ENCODE data around the gene TGFA. TPM values are rescaled to one million over a fixed set of nuclear protein-coding genes. Genes with fewer than 3 reads are reported as not detected.

Gene TGFA
- total and polyA plus RNA-seq, 2 experiments from 2014 or later = 1.4 to 6.5 TPM

- Histone ChIP-seq H3K79me2 (replicated peaks; ENCODE audit: insufficient read depth) (no peaks in the 10 kb centered on the region), H3K4me2 (no peak overlapping the region), H3K27ac (ENCODE audit: low read depth) (no peak overlapping the region), H3F3A (replicated peaks; ENCODE audit: low read depth) (no peaks in the 10 kb centered on the region), H3K36me3 (ENCODE audit: insufficient read depth) (no peaks in the 10 kb centered on the region), H3K4me3 (no peak overlapping the region), H3K9me2 (ENCODE audit: insufficient read depth) (no peaks in the 10 kb centered on the region), H4K20me1 (replicated peaks; ENCODE audit: insufficient read depth) (no peaks in the 10 kb centered on the region; the same call in 1 of the 2 replicates), H3K27me3 (ENCODE audit: insufficient read depth) (no peaks in the 10 kb centered on the region), H3K4me1 (ENCODE audit: insufficient read depth) (peaks cover 9% of the 10 kb centered on the region), H2AFZ (no peak overlapping the region)
- Mint-ChIP-seq H3K4me1 (peaks cover 20% of the 10 kb centered on the region), H3K36me3 (ENCODE audit: low read depth) (no peaks in the 10 kb centered on the region), H3K4me3 (no peak overlapping the region), H3K27me3 (ENCODE audit: insufficient read depth, low read depth, poor library complexity) (peaks cover 9% of the 10 kb centered on the region), H3K27ac (no peak overlapping the region), H3K9me3 (no peaks in the 10 kb centered on the region)
- DNase-seq (ENCODE audit: low spot score) = no peak
- ATAC-seq = no peak
- TF ChIP-seq ZNF114 (CRISPR knock-in tag; IDR thresholded peaks at IDR 0.05) (no peak), POLR2AphosphoS5 (IDR thresholded peaks at IDR 0.05; ENCODE audit: low read depth) (no peak), EZH2 (IDR thresholded peaks at IDR 0.05; ENCODE audit: low read depth, unreplicated experiment) (no peak), ETS1 (IDR thresholded peaks at IDR 0.05) (no peak), STAT1 (IDR thresholded peaks at IDR 0.05; ENCODE audit: unreplicated experiment) (no peak), ZNF331 (CRISPR knock-in tag; IDR thresholded peaks at IDR 0.05; ENCODE audit: low read depth) (no peak), CTCF (conservative IDR thresholded peaks at IDR 0.05; ENCODE audit: low read depth in 2 of 2) (no peak), NANOG (IDR thresholded peaks at IDR 0.05; ENCODE audit: borderline replicate concordance) (no peak), JUNB (IDR thresholded peaks at IDR 0.05; ENCODE audit: unreplicated experiment) (no peak), REST (IDR thresholded peaks at IDR 0.05; ENCODE audit: unreplicated experiment) (no peak), CREB1 (CRISPR knock-in tag; IDR thresholded peaks at IDR 0.05; ENCODE audit: low read depth) (no peak), EZH2phosphoT487 (IDR thresholded peaks at IDR 0.05; ENCODE audit: unreplicated experiment) (no peak)
- TF ChIP-seq, protein P1, sequence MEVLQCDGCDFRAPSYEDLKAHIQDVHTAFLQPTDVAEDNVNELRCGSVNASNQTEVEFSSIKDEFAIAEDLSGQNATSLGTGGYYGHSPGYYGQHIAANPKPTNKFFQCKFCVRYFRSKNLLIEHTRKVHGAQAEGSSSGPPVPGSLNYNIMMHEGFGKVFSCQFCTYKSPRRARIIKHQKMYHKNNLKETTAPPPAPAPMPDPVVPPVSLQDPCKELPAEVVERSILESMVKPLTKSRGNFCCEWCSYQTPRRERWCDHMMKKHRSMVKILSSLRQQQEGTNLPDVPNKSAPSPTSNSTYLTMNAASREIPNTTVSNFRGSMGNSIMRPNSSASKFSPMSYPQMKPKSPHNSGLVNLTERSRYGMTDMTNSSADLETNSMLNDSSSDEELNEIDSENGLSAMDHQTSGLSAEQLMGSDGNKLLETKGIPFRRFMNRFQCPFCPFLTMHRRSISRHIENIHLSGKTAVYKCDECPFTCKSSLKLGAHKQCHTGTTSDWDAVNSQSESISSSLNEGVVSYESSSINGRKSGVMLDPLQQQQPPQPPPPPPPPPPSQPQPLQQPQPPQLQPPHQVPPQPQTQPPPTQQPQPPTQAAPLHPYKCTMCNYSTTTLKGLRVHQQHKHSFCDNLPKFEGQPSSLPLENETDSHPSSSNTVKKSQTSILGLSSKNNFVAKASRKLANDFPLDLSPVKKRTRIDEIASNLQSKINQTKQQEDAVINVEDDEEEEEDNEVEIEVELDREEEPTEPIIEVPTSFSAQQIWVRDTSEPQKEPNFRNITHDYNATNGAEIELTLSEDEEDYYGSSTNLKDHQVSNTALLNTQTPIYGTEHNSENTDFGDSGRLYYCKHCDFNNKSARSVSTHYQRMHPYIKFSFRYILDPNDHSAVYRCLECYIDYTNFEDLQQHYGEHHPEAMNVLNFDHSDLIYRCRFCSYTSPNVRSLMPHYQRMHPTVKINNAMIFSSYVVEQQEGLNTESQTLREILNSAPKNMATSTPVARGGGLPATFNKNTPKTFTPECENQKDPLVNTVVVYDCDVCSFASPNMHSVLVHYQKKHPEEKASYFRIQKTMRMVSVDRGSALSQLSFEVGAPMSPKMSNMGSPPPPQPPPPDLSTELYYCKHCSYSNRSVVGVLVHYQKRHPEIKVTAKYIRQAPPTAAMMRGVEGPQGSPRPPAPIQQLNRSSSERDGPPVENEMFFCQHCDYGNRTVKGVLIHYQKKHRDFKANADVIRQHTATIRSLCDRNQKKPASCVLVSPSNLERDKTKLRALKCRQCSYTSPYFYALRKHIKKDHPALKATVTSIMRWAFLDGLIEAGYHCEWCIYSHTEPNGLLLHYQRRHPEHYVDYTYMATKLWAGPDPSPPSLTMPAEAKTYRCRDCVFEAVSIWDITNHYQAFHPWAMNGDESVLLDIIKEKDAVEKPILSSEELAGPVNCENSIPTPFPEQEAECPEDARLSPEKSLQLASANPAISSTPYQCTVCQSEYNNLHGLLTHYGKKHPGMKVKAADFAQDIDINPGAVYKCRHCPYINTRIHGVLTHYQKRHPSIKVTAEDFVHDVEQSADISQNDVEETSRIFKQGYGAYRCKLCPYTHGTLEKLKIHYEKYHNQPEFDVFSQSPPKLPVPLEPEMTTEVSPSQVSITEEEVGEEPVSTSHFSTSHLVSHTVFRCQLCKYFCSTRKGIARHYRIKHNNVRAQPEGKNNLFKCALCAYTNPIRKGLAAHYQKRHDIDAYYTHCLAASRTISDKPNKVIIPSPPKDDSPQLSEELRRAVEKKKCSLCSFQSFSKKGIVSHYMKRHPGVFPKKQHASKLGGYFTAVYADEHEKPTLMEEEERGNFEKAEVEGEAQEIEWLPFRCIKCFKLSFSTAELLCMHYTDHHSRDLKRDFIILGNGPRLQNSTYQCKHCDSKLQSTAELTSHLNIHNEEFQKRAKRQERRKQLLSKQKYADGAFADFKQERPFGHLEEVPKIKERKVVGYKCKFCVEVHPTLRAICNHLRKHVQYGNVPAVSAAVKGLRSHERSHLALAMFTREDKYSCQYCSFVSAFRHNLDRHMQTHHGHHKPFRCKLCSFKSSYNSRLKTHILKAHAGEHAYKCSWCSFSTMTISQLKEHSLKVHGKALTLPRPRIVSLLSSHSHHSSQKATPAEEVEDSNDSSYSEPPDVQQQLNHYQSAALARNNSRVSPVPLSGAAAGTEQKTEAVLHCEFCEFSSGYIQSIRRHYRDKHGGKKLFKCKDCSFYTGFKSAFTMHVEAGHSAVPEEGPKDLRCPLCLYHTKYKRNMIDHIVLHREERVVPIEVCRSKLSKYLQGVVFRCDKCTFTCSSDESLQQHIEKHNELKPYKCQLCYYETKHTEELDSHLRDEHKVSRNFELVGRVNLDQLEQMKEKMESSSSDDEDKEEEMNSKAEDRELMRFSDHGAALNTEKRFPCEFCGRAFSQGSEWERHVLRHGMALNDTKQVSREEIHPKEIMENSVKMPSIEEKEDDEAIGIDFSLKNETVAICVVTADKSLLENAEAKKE (CRISPR knock-in tag; IDR thresholded peaks at IDR 0.05) = no peak
Measured at GRCh38 chr2:70519453-70519852, 34.2 kb downstream of the TGFA start.
